ENCODE results near the gene ECM1. TPM values are rescaled to one million over a fixed set of nuclear protein-coding genes. Genes with fewer than 3 reads are reported as not detected.
A peak's percentile ranks its signal among the peaks of the same experiment; 100 is the strongest.

The ECM1 gene
- total and polyA plus RNA-seq, 2 experiments from 2014 or later: 3.0 to 7.1 TPM

DNA sequence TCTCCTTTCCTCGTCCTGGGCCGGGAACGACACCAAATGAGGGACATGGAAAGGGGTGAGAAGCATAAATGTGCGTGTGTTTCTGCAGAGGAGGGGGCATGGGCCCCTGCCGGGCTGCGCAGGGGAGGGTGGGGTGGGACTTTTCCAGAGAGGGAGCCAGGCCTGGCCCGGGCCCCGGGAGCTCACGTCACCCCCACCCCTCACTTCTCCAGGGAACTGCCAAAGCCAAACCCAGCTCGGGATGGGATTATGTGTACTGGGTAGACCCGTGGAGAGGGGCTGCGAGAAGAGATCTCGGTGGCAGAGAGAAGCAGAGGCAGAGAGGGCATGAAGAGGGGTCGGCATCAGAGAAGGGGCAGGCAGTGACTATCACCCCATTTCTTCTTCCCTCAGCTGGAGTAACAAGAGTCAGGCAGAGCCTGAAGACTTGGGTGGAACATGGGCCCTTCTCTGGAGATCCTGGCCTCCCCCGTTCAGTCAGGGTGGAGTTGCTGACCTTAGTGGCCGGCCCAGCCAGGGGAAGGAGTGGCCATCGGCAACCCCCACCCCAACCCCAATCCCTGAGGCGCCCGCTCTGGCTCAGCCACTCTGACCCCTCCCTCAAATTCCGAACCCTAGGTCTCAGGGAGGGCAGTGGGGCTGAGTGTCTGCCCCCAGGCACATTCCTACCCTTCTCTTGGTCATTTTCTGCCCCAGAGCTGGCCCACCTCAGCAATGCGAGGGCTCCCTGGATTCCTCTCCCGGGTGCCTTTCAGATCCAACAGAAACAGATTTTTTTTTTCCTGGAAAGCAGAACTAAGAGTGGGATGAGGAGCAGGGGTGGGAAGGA lies 42.5 kb downstream of the ECM1 start:
- H3K27ac ChIP-seq: peak overlapping the region; percentile 82
- H3K4me3 ChIP-seq: no peak overlapping the region
- no peaks in the 10 kb centered on the region for H3K79me2 ChIP-seq
- H3K36me3 ChIP-seq (replicated peaks; ENCODE audit: insufficient read depth, low read depth): no peaks in the 10 kb centered on the region
- no peak overlapping the region for H2AFZ ChIP-seq
- peak; percentile 39 for DNase-seq (ENCODE audit: low spot score)
- no peaks in the 10 kb centered on the region for H4K20me1 ChIP-seq (ENCODE audit: insufficient read depth, poor library complexity, severe bottlenecking)
- WGBS (ENCODE audit: low lambda C conversion rate, missing lambda C conversion rate): 63% methylated on average over 22 of the region's 22 CpGs
- H3K9me2 ChIP-seq (replicated peaks; ENCODE audit: insufficient read depth): no peaks in the 10 kb centered on the region
- no peaks in the 10 kb centered on the region for H3K27me3 ChIP-seq
- peaks cover 29% of the 10 kb centered on the region for H3K4me1 ChIP-seq (ENCODE audit: insufficient read depth)
- H3K9me3 ChIP-seq (ENCODE audit: low read depth): no peaks in the 10 kb centered on the region
- TF ChIP-seq EZH2 (IDR thresholded peaks at IDR 0.05; ENCODE audit: borderline replicate concordance) (no peak), EZH2phosphoT487 (IDR thresholded peaks at IDR 0.05; ENCODE audit: low read depth, severe bottlenecking, unreplicated experiment) (no peak)
- H3K4me2 ChIP-seq: peak overlapping the region; percentile 98

- peak overlapping the region; percentile 82 for H3K27ac ChIP-seq
- no peaks in the 10 kb centered on the region for H3K79me2 ChIP-seq
- no peaks in the 10 kb centered on the region for H3K9me2 ChIP-seq (replicated peaks; ENCODE audit: insufficient read depth)
- H2AFZ ChIP-seq: no peak overlapping the region
- H3K4me2 ChIP-seq: peak overlapping the region; percentile 98
- no peaks in the 10 kb centered on the region for H4K20me1 ChIP-seq (ENCODE audit: insufficient read depth, poor library complexity, severe bottlenecking)
- no peak overlapping the region for H3K4me3 ChIP-seq
- peaks cover 29% of the 10 kb centered on the region for H3K4me1 ChIP-seq (ENCODE audit: insufficient read depth)
- TF ChIP-seq EZH2 (IDR thresholded peaks at IDR 0.05; ENCODE audit: borderline replicate concordance) (no peak), EZH2phosphoT487 (IDR thresholded peaks at IDR 0.05; ENCODE audit: low read depth, severe bottlenecking, unreplicated experiment) (no peak)
- 90% methylated on average over 11 of the region's 11 CpGs for WGBS (ENCODE audit: low lambda C conversion rate, missing lambda C conversion rate)
- H3K36me3 ChIP-seq (replicated peaks; ENCODE audit: insufficient read depth, low read depth): no peaks in the 10 kb centered on the region
- DNase-seq (ENCODE audit: low spot score): no peak
- no peaks in the 10 kb centered on the region for H3K27me3 ChIP-seq
- H3K9me3 ChIP-seq (ENCODE audit: low read depth): no peaks in the 10 kb centered on the region
Measured at GRCh38 chr1:150551051-150551783, 43.3 kb downstream of the ECM1 start.

DNA sequence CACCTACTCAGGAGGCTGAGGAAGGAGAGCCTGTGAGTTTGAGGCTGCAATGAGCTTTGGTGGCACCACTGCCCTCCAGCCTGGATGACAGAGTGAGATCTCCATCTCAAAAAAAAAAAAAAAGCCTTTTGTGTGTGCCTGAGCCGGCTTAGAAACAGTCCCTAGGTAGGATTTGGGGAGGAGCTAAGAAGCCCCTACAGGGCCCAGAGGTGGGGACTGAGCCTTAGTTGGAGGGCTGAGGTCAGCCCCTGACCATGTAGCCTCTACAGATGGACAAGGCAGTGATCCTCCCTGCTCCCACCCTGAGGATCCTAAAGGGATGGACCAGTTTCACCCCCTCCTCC lies 43.8 kb downstream of the ECM1 start:
- H4K20me1 ChIP-seq (ENCODE audit: insufficient read depth, poor library complexity, severe bottlenecking): no peaks in the 10 kb centered on the region
- H3K4me3 ChIP-seq: no peak overlapping the region
- TF ChIP-seq EZH2 (IDR thresholded peaks at IDR 0.05; ENCODE audit: borderline replicate concordance) (no peak), EZH2phosphoT487 (IDR thresholded peaks at IDR 0.05; ENCODE audit: low read depth, severe bottlenecking, unreplicated experiment) (no peak), CTCF (IDR thresholded peaks at IDR 0.05; ENCODE audit: poor library complexity) (no peak)
- no peak for DNase-seq (ENCODE audit: low spot score)
- H3K79me2 ChIP-seq: no peaks in the 10 kb centered on the region
- no peaks in the 10 kb centered on the region for H3K9me2 ChIP-seq (replicated peaks; ENCODE audit: insufficient read depth)
- no peaks in the 10 kb centered on the region for H3K36me3 ChIP-seq (replicated peaks; ENCODE audit: insufficient read depth, low read depth)
- peaks cover 29% of the 10 kb centered on the region for H3K4me1 ChIP-seq (ENCODE audit: insufficient read depth)
- peak overlapping the region; percentile 82 for H3K27ac ChIP-seq
- H2AFZ ChIP-seq: no peak overlapping the region
- 25% methylated on average over 1 of the region's 1 CpG for WGBS (ENCODE audit: low lambda C conversion rate, missing lambda C conversion rate)
- no peaks in the 10 kb centered on the region for H3K9me3 ChIP-seq (ENCODE audit: low read depth)
- H3K4me2 ChIP-seq: peak overlapping the region; percentile 26
- no peaks in the 10 kb centered on the region for H3K27me3 ChIP-seq

DNA sequence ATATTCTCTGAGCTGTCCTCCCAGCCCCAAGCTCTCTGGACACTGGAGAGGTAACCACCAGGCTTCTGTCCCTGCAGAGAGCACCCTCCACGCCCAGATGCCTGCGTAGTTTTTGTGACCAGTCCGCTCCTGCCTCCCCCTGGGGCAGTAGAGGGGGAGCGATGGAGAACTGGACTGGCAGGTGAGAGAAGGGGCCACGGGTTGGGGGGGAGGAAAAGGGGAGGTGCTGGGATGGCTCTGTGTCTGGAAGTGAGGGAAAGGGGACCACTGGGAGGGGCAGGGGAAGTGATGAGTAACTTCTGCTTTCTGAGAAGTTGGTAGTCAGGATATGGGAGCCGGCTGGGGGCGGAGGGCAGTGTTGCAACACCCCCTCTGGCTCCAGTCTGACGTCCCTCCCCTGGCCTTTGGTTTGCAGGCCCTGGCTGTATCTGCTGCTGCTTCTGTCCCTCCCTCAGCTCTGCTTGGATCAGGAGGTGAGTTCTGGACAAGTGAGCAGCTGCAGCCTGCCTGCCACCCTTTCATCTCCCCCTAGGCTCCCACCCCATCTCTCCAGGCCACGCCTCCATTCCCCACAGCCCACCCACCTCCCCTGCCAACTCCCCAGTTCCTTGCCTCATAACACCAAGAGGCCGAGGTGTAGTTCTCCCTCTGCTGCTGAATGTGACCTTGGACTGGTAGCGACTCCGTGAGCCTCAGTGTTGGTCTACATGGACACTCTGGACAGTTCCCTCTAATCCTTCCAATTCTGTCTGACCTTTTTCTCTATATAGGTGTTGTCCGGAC lies 44.4 kb downstream of the ECM1 start:
- no peaks in the 10 kb centered on the region for H3K9me2 ChIP-seq (replicated peaks; ENCODE audit: insufficient read depth)
- no peaks in the 10 kb centered on the region for H3K9me3 ChIP-seq (ENCODE audit: low read depth)
- peaks cover 29% of the 10 kb centered on the region for H3K4me1 ChIP-seq (ENCODE audit: insufficient read depth)
- H3K4me2 ChIP-seq: peak overlapping the region; percentile 26
- no peaks in the 10 kb centered on the region for H3K36me3 ChIP-seq (replicated peaks; ENCODE audit: insufficient read depth, low read depth)
- no peaks in the 10 kb centered on the region for H3K79me2 ChIP-seq
- WGBS (ENCODE audit: low lambda C conversion rate, missing lambda C conversion rate): 39% methylated on average over 12 of the region's 13 CpGs
- H3K27me3 ChIP-seq: no peaks in the 10 kb centered on the region
- DNase-seq (ENCODE audit: low spot score): peak; percentile 92
- no peak overlapping the region for H2AFZ ChIP-seq
- TF ChIP-seq CTCF (IDR thresholded peaks at IDR 0.05; ENCODE audit: poor library complexity): no peak
- TF ChIP-seq EZH2phosphoT487 (IDR thresholded peaks at IDR 0.05; ENCODE audit: low read depth, severe bottlenecking, unreplicated experiment): no peak
- H3K27ac ChIP-seq: peak overlapping the region; percentile 82
- H4K20me1 ChIP-seq (ENCODE audit: insufficient read depth, poor library complexity, severe bottlenecking): no peaks in the 10 kb centered on the region
- no peak overlapping the region for H3K4me3 ChIP-seq
